Measurements from ENCODE around the gene STIP1. TPM values are rescaled to one million over a fixed set of nuclear protein-coding genes. Genes with fewer than 3 reads are reported as not detected.

Gene STIP1
- total and polyA plus RNA-seq, 2 donors (not counting 3 experiments of a cell fraction or from before 2014, with no cell fraction given), result 117 to 226 TPM

DNA sequence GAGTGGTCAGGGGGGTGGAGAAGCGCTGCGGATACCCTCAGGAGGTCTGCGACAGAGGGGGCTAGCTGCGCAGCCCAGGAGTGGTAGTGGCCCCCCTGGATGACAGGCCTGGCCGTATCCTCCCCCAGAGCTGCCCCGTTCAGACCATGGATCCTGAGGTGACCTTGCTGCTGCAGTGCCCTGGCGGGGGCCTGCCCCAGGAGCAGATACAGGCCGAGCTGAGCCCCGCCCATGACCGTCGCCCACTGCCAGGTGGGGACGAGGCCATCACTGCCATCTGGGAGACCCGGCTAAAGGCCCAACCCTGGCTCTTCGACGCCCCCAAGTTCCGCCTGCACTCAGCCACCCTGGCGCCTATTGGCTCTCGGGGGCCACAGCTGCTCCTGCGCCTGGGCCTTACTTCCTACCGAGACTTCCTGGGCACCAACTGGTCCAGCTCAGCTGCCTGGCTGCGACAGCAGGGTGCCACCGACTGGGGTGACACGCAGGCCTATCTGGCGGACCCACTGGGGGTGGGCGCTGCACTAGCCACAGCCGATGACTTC lies 40.6 kb downstream of the STIP1 start:
- H4K20me1 ChIP-seq (replicated peaks; ENCODE audit: control insufficient read depth, extremely low read depth, insufficient read depth, low read length), result no peaks in the 10 kb centered on the region
- peak overlapping the region; percentile 52 for H2AFZ ChIP-seq (ENCODE audit: low read depth, low read length)
- H3K36me3 ChIP-seq (ENCODE audit: control insufficient read depth in 2 of 2, extremely low read depth in 1 of 2, insufficient read depth in 2 of 2, low read length in 2 of 2), result peaks cover 0 to 4% of the 10 kb centered on the region in 2 experiments
- peak overlapping the region; percentile 55 for H3K27ac ChIP-seq (ENCODE audit: insufficient read depth, low read depth, low read length)
- H3K9me3 ChIP-seq (replicated peaks; ENCODE audit: control insufficient read depth, insufficient read depth, low read length), result no peaks in the 10 kb centered on the region
- BruUV-seq (replicated peaks), result TSS peak; percentile 19
- peaks cover 8% of the 10 kb centered on the region for H3K79me2 ChIP-seq (ENCODE audit: control insufficient read depth, insufficient read depth, low read length)
- peak overlapping the region; percentile 73 for H3K4me2 ChIP-seq (ENCODE audit: insufficient read depth, low read length)
- FAIRE-seq (peak; percentile 48), DNase-seq (ENCODE audit: low read depth, low spot score) (no peak)
- TF ChIP-seq, protein P1, sequence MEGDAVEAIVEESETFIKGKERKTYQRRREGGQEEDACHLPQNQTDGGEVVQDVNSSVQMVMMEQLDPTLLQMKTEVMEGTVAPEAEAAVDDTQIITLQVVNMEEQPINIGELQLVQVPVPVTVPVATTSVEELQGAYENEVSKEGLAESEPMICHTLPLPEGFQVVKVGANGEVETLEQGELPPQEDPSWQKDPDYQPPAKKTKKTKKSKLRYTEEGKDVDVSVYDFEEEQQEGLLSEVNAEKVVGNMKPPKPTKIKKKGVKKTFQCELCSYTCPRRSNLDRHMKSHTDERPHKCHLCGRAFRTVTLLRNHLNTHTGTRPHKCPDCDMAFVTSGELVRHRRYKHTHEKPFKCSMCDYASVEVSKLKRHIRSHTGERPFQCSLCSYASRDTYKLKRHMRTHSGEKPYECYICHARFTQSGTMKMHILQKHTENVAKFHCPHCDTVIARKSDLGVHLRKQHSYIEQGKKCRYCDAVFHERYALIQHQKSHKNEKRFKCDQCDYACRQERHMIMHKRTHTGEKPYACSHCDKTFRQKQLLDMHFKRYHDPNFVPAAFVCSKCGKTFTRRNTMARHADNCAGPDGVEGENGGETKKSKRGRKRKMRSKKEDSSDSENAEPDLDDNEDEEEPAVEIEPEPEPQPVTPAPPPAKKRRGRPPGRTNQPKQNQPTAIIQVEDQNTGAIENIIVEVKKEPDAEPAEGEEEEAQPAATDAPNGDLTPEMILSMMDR (IDR thresholded peaks at IDR 0.05; ENCODE audit: extremely low read depth in 1 of 2, insufficient read depth in 1 of 2, low read depth in 1 of 2, low read length in 2 of 2), result no peak
- TF ChIP-seq FOS (IDR thresholded peaks at IDR 0.05; ENCODE audit: borderline replicate concordance, insufficient read depth, low read length) (no peak), POLR2AphosphoS5 (IDR thresholded peaks at IDR 0.05; ENCODE audit: insufficient read depth, low read depth, low read length) (no peak), POLR2A (IDR thresholded peaks at IDR 0.05; ENCODE audit: low read depth, low read length) (no peak), JUN (IDR thresholded peaks at IDR 0.05; ENCODE audit: borderline replicate concordance, insufficient read depth, insufficient read length, low read depth) (no peak), MYC (IDR thresholded peaks at IDR 0.05; ENCODE audit: low read depth, low read length) (no peak), EZH2 (IDR thresholded peaks at IDR 0.05; ENCODE audit: borderline replicate concordance, low read depth, low read length, severe bottlenecking) (no peak), GATA2 (IDR thresholded peaks at IDR 0.05; ENCODE audit: insufficient read depth, insufficient read length, low read depth, low read length) (no peak)
- TF ChIP-seq, protein P2, sequence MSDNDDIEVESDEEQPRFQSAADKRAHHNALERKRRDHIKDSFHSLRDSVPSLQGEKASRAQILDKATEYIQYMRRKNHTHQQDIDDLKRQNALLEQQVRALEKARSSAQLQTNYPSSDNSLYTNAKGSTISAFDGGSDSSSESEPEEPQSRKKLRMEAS (IDR thresholded peaks at IDR 0.05; ENCODE audit: insufficient read depth, insufficient read length), result no peak
- intact Hi-C loops (cut with micrococcal nuclease), result loop anchor here (1.0 kb wide), 3 partner anchors 15 to 45 kb away; partner anchors contain the start of gene FKBP2
- peaks cover 16% of the 10 kb centered on the region for H3K4me1 ChIP-seq (ENCODE audit: control insufficient read depth, extremely low read depth, insufficient read depth, low read length)
- dilution Hi-C loops (cut with MboI; ENCODE audit: extremely low pct_ligation_motif_present, low sequenced_read_pairs), result no loop called here
- POLR2A ChIA-PET, result interaction anchor here (0.9 to 1.2 kb wide), 5 partner anchors 12 to 91 kb away, joined by 3 to 12 read pairs (median 4); partner anchors contain the start of genes FKBP2 and PRDX5
- H3K9me1 ChIP-seq (replicated peaks; ENCODE audit: control insufficient read depth, extremely low read depth, insufficient read depth, low read length), result no peaks in the 10 kb centered on the region
- H3K9ac ChIP-seq (replicated peaks; ENCODE audit: extremely low read depth, insufficient read depth, low read length), result peak overlapping the region; percentile 56
- peak overlapping the region; percentile 62 to 70 (median 66) for H3K4me3 ChIP-seq (replicated peaks in 1 of 3; ENCODE audit: insufficient read depth in 1 of 3, low read depth in 1 of 3, low read length in 3 of 3)
- H3K27me3 ChIP-seq (ENCODE audit: control insufficient read depth in 2 of 2, insufficient read depth in 2 of 2, low read length in 2 of 2), result no peaks in the 10 kb centered on the region
- CTCF ChIA-PET, result interaction anchor here (1.5 to 3.2 kb wide), 7 partner anchors 10 to 128 kb away, joined by 3 to 35 read pairs (median 6); partner anchors contain the start of genes CATSPERZ, ESRRA and FERMT3
